Measurements from ENCODE around the gene NHLRC1. TPM values are rescaled to one million over a fixed set of nuclear protein-coding genes. Genes with fewer than 3 reads are reported as not detected.

The NHLRC1 gene
- polyA plus RNA-seq, 2 donors = 0.79 to 1.4 TPM

- Histone ChIP-seq H3K27ac (ENCODE audit: low read depth in 2 of 2, low read length in 1 of 2) (no peak overlapping the region), H3K4me3 (ENCODE audit: low read depth in 1 of 2, low read length in 2 of 2) (no peak overlapping the region), H3K9me3 (ENCODE audit: control insufficient read depth in 2 of 2, insufficient read depth in 1 of 2, low read depth in 1 of 2, low read length in 1 of 2) (no peaks in the 10 kb centered on the region), H3K27me3 (ENCODE audit: control insufficient read depth in 1 of 2, insufficient read depth in 2 of 2, low read length in 2 of 2) (no peaks in the 10 kb centered on the region), H3K4me1 (ENCODE audit: control insufficient read depth in 2 of 2, insufficient read depth in 2 of 2, low read length in 1 of 2) (no peaks in the 10 kb centered on the region), H3K36me3 (ENCODE audit: control insufficient read depth in 2 of 2, insufficient read depth in 2 of 2, low read length in 1 of 2) (peaks cover 6 to 9% of the 10 kb centered on the region in 2 donors)
- 77 to 82% methylated on average over 13 of the region's 13 CpGs for WGBS, 2 donors
Measured at GRCh38 chr6:18141805-18142590, 19.5 kb upstream of the NHLRC1 start.

- H3K4me1 ChIP-seq (ENCODE audit: control insufficient read depth in 2 of 2, insufficient read depth in 2 of 2, low read length in 1 of 2) = no peaks in the 10 kb centered on the region
- H3K36me3 ChIP-seq (ENCODE audit: control insufficient read depth in 2 of 2, insufficient read depth in 2 of 2, low read length in 1 of 2) = peaks cover 6 to 9% of the 10 kb centered on the region in 2 donors
- no peaks in the 10 kb centered on the region for H3K9me3 ChIP-seq (ENCODE audit: control insufficient read depth in 2 of 2, insufficient read depth in 1 of 2, low read depth in 1 of 2, low read length in 1 of 2)
- H3K4me3 ChIP-seq (ENCODE audit: low read depth in 1 of 2, low read length in 2 of 2) = no peak overlapping the region
- 90 to 95% methylated on average over 6 of the region's 6 CpGs for WGBS, 2 donors
- H3K27ac ChIP-seq (ENCODE audit: low read depth in 2 of 2, low read length in 1 of 2) = no peak overlapping the region
- H3K27me3 ChIP-seq (ENCODE audit: control insufficient read depth in 1 of 2, insufficient read depth in 2 of 2, low read length in 2 of 2) = no peaks in the 10 kb centered on the region
Measured at GRCh38 chr6:18139935-18140621, 17.6 kb upstream of the NHLRC1 start.

GRCh38 chr6:18138906-18139305 lies 16.4 kb upstream of the NHLRC1 start:
- Histone ChIP-seq H3K36me3 (ENCODE audit: control insufficient read depth in 2 of 2, insufficient read depth in 2 of 2, low read length in 1 of 2) (peaks cover 6 to 9% of the 10 kb centered on the region in 2 donors), H3K9me3 (ENCODE audit: control insufficient read depth in 2 of 2, insufficient read depth in 1 of 2, low read depth in 1 of 2, low read length in 1 of 2) (no peaks in the 10 kb centered on the region), H3K4me1 (ENCODE audit: control insufficient read depth in 2 of 2, insufficient read depth in 2 of 2, low read length in 1 of 2) (no peaks in the 10 kb centered on the region), H3K27ac (ENCODE audit: low read depth in 2 of 2, low read length in 1 of 2) (no peak overlapping the region), H3K4me3 (ENCODE audit: low read depth in 1 of 2, low read length in 2 of 2) (no peak overlapping the region), H3K27me3 (ENCODE audit: control insufficient read depth in 1 of 2, insufficient read depth in 2 of 2, low read length in 2 of 2) (no peaks in the 10 kb centered on the region)
- 91 to 93% methylated on average over 5 of the region's 5 CpGs for WGBS, 2 donors

- no peak overlapping the region for H3K4me3 ChIP-seq (ENCODE audit: low read depth in 1 of 2, low read length in 2 of 2)
- no peak overlapping the region for H3K27ac ChIP-seq (ENCODE audit: low read depth in 2 of 2, low read length in 1 of 2)
- no peaks in the 10 kb centered on the region for H3K4me1 ChIP-seq (ENCODE audit: control insufficient read depth in 2 of 2, insufficient read depth in 2 of 2, low read length in 1 of 2)
- peaks cover 0 to 6% of the 10 kb centered on the region in 2 donors for H3K36me3 ChIP-seq (ENCODE audit: control insufficient read depth in 2 of 2, insufficient read depth in 2 of 2, low read length in 1 of 2)
- H3K9me3 ChIP-seq (ENCODE audit: control insufficient read depth in 2 of 2, insufficient read depth in 1 of 2, low read depth in 1 of 2, low read length in 1 of 2) = no peaks in the 10 kb centered on the region
- H3K27me3 ChIP-seq (ENCODE audit: control insufficient read depth in 1 of 2, insufficient read depth in 2 of 2, low read length in 2 of 2) = no peaks in the 10 kb centered on the region
- 94 to 96% methylated on average over 10 of the region's 10 CpGs for WGBS, 2 donors
Measured at GRCh38 chr6:18136260-18136659, 13.8 kb upstream of the NHLRC1 start.

GRCh38 chr6:18135171-18135570 lies 12.7 kb upstream of the NHLRC1 start:
- WGBS, 2 donors = 90 to 94% methylated on average over 2 of the region's 2 CpGs
- no peaks in the 10 kb centered on the region for H3K27me3 ChIP-seq (ENCODE audit: control insufficient read depth in 1 of 2, insufficient read depth in 2 of 2, low read length in 2 of 2)

GRCh38 chr6:18132346-18132745 lies 9.9 kb upstream of the NHLRC1 start:
- WGBS, 2 donors = 94 to 98% methylated on average over 3 of the region's 3 CpGs
- no peaks in the 10 kb centered on the region for H3K9me3 ChIP-seq (ENCODE audit: control insufficient read depth in 2 of 2, insufficient read depth in 1 of 2, low read depth in 1 of 2, low read length in 1 of 2)
- no peak overlapping the region for H3K4me3 ChIP-seq (ENCODE audit: low read depth in 1 of 2, low read length in 2 of 2)
- H3K36me3 ChIP-seq (ENCODE audit: control insufficient read depth in 2 of 2, insufficient read depth in 2 of 2, low read length in 1 of 2) = no peaks in the 10 kb centered on the region
- no peak overlapping the region for H3K27ac ChIP-seq (ENCODE audit: low read depth in 2 of 2, low read length in 1 of 2)
- H3K27me3 ChIP-seq (ENCODE audit: control insufficient read depth in 1 of 2, insufficient read depth in 2 of 2, low read length in 2 of 2) = no peaks in the 10 kb centered on the region
- H3K4me1 ChIP-seq (ENCODE audit: control insufficient read depth in 2 of 2, insufficient read depth in 2 of 2, low read length in 1 of 2) = no peaks in the 10 kb centered on the region

More at GRCh38 chr6:18135171-18135570, 12.7 kb upstream of the NHLRC1 start:
- Histone ChIP-seq H3K36me3 (ENCODE audit: control insufficient read depth in 2 of 2, insufficient read depth in 2 of 2, low read length in 1 of 2) (peaks cover 0 to 6% of the 10 kb centered on the region in 2 donors), H3K4me1 (ENCODE audit: control insufficient read depth in 2 of 2, insufficient read depth in 2 of 2, low read length in 1 of 2) (no peaks in the 10 kb centered on the region), H3K4me3 (ENCODE audit: low read depth in 1 of 2, low read length in 2 of 2) (no peak overlapping the region), H3K27ac (ENCODE audit: low read depth in 2 of 2, low read length in 1 of 2) (no peak overlapping the region), H3K9me3 (ENCODE audit: control insufficient read depth in 2 of 2, insufficient read depth in 1 of 2, low read depth in 1 of 2, low read length in 1 of 2) (no peaks in the 10 kb centered on the region)

- Histone ChIP-seq H3K4me3 (ENCODE audit: low read depth in 1 of 2, low read length in 2 of 2) (no peak overlapping the region), H3K9me3 (ENCODE audit: control insufficient read depth in 2 of 2, insufficient read depth in 1 of 2, low read depth in 1 of 2, low read length in 1 of 2) (no peaks in the 10 kb centered on the region), H3K27me3 (ENCODE audit: control insufficient read depth in 1 of 2, insufficient read depth in 2 of 2, low read length in 2 of 2) (no peaks in the 10 kb centered on the region), H3K36me3 (ENCODE audit: control insufficient read depth in 2 of 2, insufficient read depth in 2 of 2, low read length in 1 of 2) (peaks cover 0 to 2% of the 10 kb centered on the region in 2 donors), H3K4me1 (ENCODE audit: control insufficient read depth in 2 of 2, insufficient read depth in 2 of 2, low read length in 1 of 2) (peaks cover 0 to 9% of the 10 kb centered on the region in 2 donors), H3K27ac (ENCODE audit: low read depth in 2 of 2, low read length in 1 of 2) (no peak overlapping the region)
- 62 to 64% methylated on average over 5 of the region's 5 CpGs for WGBS, 2 donors
Measured at GRCh38 chr6:18126121-18126520, 3.6 kb upstream of the NHLRC1 start.

GRCh38 chr6:18121580-18122127 lies 823 bp downstream of the NHLRC1 start:
- Histone ChIP-seq H3K36me3 (ENCODE audit: control insufficient read depth in 2 of 2, insufficient read depth in 2 of 2, low read length in 1 of 2) (peaks cover 0 to 2% of the 10 kb centered on the region in 2 donors), H3K27me3 (ENCODE audit: control insufficient read depth in 1 of 2, insufficient read depth in 2 of 2, low read length in 2 of 2) (no peaks in the 10 kb centered on the region), H3K9me3 (ENCODE audit: control insufficient read depth in 2 of 2, insufficient read depth in 1 of 2, low read depth in 1 of 2, low read length in 1 of 2) (no peaks in the 10 kb centered on the region), H3K4me3 (ENCODE audit: low read depth in 1 of 2, low read length in 2 of 2) (peak overlapping the region; percentile 44 to 67), H3K4me1 (ENCODE audit: control insufficient read depth in 2 of 2, insufficient read depth in 2 of 2, low read length in 1 of 2) (peaks cover 0 to 9% of the 10 kb centered on the region in 2 donors), H3K27ac (ENCODE audit: low read depth in 2 of 2, low read length in 1 of 2) (no peak overlapping the region)
- 78 to 83% methylated on average over 19 of the region's 19 CpGs for WGBS, 2 donors

- 65 to 68% methylated on average over 5 of the region's 5 CpGs for WGBS, 2 donors
- H3K36me3 ChIP-seq (ENCODE audit: control insufficient read depth in 2 of 2, insufficient read depth in 2 of 2, low read length in 1 of 2) = peaks cover 0 to 2% of the 10 kb centered on the region in 2 donors
- peaks cover 0 to 9% of the 10 kb centered on the region in 2 donors for H3K4me1 ChIP-seq (ENCODE audit: control insufficient read depth in 2 of 2, insufficient read depth in 2 of 2, low read length in 1 of 2)
- no peaks in the 10 kb centered on the region for H3K27me3 ChIP-seq (ENCODE audit: control insufficient read depth in 1 of 2, insufficient read depth in 2 of 2, low read length in 2 of 2)
- H3K9me3 ChIP-seq (ENCODE audit: control insufficient read depth in 2 of 2, insufficient read depth in 1 of 2, low read depth in 1 of 2, low read length in 1 of 2) = no peaks in the 10 kb centered on the region
- no peak overlapping the region for H3K4me3 ChIP-seq (ENCODE audit: low read depth in 1 of 2, low read length in 2 of 2)
- H3K27ac ChIP-seq (ENCODE audit: low read depth in 2 of 2, low read length in 1 of 2) = no peak overlapping the region
Measured at GRCh38 chr6:18119236-18119635, 3.2 kb downstream of the NHLRC1 start.

Measured in esophagus (tissue), 2 donors.